CD4-positive, alpha-beta T cell treated with Interleukin-17A for 1 hour (primary cell): ENCODE data around the gene PATJ.
A peak's percentile ranks its signal among the peaks of the same experiment; 100 is the strongest.
"Not testable (repeated sequence)": the region's sequence is repeated elsewhere in the genome, so short reads cannot be mapped to it uniquely, and the experiment has no call there.

Source experiments
- DNase-seq: peaks from one replicate; pipeline ENCODE4 v3.0.0-alpha.2; 2020

PATJ gene

DNA sequence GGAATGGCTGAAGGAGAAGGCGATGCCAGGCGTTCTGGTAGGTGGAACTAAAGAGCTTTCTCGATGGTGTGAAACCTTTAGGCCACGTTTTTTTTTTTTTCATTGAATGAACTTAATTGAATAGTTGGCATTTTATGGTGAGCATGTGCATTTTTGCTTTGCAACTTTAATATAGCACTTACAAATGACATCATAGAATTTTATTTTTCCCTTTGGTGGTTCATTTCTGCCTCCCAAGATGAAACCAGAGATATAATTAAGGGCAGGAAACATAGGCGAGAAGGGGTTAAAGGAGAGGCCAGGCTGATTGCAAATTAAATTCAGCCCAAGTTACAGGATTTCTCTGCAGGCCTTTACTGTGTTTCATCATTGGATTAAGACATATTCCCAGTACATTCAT, 366.8 kb downstream of the PATJ start:
- DNase-seq, result no peak

DNA sequence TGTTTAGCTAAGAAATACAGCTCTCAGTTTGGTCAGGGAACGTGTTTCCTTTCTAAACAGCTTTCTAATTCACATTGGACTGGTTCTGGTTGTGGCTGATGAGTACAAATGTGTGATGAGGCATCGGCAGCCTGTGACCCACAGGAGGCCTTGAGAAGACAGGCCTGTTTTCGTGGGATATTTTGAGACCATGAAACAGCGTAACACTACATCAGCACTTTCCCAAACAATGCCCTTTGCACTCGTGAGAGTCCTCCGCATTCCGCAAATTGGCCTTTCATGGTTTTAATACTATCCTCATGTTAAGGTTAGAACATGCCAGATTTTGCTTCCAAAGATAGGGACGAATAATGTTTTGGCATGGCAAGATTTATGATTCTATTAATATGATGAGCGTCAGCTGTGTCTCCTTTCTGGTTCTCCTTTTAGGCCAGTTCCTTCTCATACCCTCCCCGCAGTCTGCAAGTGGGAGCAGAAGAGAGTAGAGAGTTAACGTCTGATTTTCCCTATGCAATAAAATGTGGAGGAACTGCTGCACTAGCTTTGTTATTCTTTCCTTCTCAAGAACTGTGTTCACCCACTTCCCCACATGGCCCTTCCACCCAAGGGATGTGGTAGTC, 368.0 kb downstream of the PATJ start:
- no peak for DNase-seq

DNA sequence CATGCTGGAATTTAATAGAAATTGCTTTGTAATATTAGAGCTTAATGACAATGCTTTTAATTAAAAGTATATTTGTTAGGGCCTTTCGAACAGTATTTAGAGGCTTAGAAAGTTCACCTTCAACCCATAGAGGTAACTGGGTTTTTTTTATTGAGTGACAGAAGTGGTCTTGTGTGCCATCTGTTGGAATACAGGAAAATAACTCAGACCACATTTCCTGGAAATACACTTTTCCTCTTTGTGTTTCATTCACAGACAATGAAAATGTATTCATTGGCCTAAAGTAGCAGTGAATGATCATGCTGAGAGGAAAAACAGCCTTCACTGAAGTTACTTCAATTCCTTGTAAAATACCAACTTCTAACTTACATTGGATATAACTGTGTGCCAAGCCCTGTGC, 368.8 kb downstream of the PATJ start:
- no peak for DNase-seq

DNA sequence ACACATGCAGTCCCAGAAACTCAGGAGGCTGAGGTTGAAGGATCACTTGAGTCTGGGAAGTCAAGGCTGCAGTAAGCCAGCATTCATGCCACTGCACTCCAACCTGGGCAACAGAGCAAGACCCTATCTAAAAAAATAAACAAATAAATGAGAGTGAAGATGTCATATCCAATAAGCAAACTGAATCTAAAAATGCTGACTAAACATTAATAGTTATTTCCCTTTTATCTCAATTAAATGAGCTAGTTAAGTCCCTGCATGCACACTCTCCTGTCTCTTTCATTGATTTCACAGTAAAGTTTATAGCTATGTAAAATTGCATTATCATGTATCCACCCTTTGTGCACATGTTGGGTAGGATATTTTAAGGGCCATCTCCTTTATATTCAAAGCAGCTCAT, 371.2 kb downstream of the PATJ start:
- no peak for DNase-seq

DNA sequence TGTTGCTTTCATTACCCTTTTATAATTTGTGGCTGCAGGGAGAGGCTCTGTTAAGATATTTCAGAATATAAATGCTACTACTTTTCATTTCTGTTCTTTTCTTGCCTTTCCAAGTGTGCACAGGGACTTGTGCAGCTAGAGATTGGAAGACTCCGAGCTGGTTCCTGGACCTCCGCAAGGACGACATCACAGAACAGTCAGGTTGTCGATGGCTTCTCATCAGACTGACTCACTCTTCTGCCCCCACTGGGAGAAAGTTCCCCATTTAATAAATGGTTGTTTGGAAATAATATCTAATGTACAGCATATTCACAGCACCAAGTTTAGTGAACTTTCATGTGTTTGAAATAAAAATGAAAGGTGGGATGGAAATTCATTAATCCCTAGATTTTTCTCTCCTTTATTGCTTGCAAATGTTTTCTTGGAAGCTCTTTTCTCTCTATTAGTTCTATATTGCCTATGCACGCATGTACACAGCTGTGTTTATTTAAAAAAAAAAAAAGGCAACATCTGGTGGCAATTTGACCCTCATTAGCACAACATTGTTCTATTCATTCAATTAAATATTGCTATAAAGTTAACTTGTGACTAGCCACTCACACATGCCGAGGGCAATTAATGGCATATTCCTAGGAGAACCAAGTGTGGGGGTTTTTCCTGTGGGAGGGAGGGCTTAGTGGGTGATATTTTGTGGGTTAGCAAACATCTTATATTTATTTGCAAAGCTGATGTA, 374.9 kb downstream of the PATJ start:
- DNase-seq, result no peak

DNA sequence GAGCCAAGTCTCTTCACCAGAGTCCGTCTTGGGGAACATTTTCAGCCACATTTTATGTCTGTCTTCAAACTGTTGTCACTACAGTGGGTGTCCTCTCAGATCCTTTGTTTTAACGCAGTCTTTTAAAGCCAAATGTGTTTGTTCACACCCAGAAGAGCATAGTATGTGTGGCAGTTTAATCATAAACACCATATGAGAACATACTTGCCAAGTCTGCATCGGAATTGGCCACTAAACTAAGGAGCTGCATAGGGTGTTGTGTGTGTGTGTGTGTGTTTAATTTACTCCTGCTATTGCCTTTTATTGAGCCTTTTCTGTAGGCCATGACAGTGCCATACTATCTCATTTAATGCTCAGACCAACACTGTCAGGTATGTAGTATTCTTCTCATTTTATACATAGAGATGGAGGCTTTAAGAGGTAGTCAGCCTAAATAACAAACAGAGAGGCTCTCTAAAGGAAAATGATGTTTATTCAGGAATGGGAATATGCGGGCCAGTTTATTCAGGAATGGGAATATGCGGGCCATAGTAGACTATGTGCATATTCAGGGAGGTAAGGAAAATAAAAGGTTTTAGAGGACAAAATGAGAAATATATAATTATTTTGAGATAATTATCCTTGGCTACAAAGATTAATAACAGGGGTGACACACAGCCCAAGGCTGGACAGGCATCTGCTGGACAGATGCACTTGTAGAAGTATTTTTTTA, 384.5 kb downstream of the PATJ start:
- no peak for DNase-seq

DNA sequence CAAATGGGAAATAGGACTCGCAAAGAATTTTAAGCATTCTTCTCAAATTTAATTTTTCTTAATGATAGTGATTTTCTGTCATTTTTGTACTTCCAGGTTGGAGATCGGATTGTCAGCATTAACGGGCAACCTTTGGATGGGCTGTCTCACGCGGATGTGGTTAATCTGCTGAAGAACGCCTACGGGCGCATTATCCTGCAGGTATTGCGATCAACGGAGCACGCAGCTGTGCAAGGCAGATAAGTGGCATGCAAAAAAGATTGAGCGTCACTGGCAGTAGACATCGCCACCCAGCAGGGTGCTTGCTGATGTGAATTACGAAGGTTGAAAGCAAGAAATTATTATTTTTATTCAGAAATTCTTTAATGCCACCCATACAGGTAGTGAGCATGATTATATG, 386.5 kb downstream of the PATJ start:
- no peak for DNase-seq

DNA sequence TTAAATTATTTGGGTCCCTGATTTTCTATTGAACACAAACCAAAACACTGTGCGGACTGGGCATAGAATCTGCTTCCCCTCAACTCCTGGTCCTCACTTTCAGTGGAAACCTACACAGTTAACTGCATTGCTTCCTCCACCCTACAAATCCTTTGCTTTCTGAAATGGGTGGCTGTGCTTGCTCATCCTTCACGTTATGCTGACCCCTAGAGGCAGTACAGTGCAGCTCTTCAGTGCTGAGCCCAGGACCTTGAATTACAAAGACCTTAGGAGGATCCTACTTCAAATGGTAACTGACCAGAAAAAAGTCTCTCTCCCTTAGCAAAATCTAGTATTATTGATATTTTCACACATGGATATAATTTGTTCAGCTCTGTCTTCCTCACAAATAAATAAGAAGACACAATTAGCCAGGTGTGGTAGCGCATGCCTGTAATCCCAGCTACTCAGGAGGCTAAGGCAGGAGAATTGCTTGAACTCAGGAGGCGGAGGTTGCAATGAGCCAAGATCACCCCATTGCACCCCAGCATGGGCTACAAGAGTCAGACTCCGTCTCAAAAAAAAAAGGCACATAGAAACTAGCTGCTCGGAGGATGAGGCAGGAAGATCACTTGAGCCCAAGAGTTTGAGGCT, 388.9 kb downstream of the PATJ start:
- no peak for DNase-seq

DNA sequence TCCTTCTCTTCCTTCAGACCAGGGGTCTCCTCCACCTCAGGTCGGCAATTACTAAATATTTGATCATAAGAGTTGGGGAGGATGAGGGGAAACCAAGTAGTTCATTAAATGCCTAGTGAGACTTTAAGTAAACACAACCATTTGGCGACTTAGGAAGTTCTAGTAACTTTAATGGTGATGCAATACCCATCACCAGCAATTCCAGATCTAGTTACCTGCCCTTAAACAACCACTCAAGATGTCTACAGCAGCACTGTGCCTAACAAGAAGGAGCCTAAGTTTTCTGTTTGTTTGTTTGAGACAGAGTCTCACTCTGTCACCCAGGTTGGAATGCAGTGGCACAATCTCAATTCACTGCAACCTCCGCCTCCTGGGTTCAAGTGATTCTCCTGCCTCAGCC, 395.7 kb downstream of the PATJ start:
- no peak for DNase-seq

DNA sequence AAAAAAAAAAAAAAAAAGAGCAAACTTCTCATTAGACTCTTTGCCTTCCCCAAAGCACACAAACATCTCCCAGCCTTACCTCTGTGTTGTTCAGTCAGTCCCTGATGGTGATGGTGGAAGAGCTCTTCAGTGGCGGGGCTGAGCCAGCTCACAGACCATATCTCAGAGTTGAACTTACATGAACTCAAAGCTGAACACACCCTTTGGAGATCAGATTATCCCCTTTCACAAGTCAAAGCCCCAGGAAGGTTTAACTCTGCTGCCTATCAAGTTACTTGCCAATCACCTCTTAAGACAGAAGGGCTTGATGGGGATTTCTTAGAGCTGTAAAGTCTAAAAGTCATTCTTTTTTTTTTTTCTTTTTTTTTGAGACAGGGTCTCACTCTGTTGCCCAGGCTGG, 397.1 kb downstream of the PATJ start:
- DNase-seq, result no peak

DNA sequence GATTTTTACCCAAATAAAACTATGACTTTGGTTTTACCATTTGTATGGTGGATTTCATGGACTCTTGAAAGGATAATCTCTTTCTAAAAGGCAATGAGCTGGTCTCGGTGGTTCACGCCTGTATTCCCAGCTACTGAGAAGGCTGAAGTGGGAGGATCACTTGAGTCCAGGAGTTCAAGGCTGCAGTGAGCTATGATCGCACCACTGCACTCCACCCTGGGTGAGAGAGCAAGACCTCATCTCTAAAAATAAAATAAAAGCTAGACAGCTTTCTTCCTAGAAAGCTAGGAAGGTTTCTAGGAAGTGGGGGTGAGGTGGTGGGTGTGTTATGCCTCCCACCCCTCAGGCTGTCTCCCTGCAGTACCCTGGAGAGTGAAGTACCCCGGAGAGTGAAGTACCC, 398.4 kb downstream of the PATJ start:
- no peak for DNase-seq

DNA sequence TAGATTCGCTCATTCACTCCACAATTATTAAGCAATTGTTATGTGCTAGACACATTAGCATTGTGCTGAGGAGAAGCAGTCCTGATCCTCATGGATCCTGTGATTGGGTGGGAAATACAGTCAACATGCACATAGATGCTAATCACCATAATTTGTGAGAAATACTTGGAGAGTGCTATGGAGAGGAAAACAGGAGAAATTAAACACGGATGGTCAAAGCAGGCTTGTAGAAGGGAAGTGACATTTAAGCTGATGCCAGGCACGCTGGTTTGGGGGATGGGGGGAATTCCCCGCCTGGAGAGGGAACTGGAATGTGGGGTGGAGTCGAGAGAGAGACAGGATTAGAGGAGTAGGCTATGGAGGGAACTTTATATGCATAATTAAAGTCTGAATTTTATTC, 400.2 kb downstream of the PATJ start:
- no peak for DNase-seq

DNA sequence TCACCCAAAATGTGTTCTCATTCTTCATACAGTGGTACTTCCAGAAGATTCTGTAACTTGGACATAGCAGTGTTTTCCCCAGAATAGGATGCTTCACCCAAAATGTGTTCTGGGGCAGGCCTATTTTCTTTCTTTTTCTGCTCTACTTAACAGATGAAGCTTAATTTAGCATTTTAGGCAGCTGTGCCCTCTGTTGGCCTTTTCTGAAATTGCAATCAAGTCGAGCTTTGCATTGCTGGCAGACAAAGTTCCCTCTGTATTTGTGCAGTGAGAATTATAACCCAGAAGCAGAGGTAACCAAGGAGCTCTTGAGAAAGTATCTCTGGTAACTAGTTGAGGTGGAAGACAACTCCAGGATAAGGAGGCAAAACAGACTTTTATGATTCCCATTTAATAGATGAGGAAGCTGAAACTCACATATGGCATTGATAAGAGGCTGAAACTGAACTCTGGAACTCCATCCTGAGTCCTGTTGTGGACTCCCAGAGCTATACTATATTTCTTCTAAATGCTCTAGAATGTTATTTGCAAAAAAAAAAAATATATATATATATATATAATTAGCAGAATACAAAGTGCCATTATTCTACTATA, 402.1 kb downstream of the PATJ start:
- peak; percentile 38 for DNase-seq

DNA sequence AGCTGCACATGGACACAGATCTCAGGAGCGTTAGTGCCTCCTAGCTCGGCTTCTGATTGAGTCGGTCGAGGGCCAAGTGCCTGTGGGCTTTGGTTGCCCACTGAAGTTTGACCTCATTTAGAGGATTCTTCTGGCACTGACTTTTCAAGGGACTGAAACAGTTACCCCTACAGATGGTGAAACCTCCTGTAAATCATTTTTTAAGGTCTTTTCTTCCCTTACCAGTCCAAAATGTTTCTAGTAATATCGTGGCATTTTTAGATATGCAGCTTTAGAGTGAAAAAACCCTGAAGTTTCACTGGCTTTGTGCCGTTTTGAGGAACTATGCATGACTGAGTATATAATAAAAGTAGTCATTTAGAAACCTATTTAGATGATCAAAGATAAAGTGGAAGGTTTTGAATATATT, 417.7 kb downstream of the PATJ start:
- no peak for DNase-seq

DNA sequence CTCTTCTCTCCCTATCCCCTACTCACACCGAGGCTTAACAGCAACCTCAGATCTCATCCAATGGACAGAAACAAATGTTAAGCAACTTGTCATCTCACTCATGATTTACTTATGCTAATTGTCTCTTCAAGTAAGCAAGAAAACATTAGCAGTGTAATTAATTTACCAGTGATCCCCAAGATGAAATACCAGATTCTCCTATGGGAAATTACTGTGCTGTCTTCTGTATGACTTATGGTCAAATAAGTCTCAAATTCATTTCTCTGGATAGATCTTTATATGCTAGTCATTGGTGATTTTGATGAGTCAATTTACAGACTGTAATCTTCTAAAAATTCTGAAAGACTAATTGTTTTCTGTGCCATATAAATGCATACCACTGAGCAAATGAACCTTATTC, 419.4 kb downstream of the PATJ start:
- DNase-seq, result no peak

DNA sequence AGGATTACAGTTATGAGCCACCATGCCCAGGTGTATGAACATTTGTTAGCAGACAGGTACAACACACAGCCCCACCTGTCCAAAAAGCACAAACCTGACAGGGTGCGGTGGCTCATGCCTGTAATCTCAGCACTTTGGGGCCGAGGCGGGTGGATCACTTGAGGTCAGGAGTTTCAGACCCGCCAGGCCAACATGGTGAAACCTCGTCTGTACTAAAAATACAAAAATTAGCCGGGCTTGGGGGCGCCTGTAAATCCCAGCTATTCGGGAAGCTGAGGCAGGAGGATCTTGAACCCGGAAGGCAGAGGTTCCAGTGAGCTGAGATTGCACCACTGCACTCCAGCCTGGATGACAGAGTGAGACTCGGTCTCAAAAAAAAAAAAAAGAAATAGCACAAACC, 428.1 kb downstream of the PATJ start:
- DNase-seq, result not testable (repeated sequence)

DNA sequence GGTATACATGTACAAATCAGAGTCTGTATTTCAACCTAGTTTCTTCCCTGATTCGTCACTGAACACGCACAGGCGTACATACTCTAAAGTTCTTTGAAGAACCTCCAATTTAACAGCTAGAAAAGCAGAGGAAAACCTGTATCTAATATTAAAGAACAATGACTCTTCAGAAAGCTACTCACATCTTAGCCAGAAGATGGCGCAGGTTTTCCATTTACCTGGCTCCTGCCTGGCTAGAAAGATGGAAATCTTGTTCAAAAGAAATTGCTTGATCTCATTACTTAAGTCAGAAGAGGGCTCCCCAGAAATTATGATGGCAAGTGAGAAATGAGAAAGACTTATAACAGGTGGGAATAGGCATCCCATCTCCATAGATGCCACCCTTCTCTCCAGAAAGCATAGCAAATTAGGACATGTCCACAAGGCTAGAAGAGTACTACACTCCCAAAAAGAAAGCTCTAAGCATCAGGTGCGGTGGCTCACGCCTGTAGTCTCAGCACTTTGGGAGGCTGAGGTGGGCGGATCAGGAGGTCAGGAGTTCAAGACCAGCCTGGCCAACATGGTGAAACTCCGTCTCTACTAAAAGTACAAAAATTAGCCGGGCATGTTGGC, 433.4 kb downstream of the PATJ start:
- peak; percentile 49 for DNase-seq

DNA sequence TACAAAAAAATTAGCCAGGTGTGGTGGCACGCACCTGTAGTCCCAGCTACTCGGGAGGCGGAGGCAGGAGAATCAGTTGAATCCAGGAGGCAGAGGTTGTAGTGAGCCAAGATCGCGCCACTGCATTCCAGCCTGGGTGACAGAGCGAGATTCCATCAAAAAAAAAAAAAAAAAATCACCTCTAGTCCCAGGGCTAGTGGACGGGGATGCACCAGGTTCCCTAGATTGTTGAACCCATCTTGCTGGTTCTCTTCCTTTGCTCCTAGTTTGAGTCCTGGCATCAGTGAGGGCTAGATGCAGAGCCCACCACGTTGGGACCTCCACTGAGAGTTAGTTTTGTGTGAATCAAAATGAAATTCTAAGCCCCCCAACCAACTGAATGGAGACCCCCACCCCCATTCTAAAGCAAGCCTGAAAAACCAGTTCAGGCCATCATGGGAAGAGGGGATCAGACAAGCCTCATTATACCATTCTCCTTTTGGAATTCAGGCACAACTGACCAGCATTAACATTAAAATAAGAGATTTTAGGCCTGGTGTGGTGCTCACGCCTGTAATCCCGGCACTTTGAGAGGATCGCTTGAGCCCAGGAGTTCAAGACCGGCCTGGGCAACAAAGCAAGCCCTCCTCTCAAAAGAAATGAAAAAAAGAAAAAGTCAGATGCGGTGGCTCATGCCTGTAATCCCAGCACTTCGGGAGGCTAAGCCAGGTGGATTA, 434.5 kb downstream of the PATJ start:
- no peak for DNase-seq

DNA sequence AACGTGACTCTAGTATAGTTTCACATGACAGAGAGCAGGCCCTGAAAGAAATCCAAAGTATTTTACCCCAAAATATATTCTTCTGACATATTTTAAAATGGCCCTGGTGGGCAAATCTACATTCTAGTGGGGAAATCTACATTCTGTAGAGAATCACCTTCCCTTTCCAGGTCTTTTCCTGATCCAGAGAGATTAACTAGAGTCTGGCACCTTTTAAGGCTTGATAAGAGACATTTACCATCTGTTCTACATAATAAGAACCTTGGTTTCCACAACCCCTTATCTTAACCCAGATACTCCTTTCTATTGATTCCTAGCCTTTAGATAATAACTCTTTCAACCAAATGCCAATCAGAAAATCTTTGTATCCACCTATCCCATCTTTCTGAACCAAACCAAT, 435.3 kb downstream of the PATJ start:
- DNase-seq, result no peak

DNA sequence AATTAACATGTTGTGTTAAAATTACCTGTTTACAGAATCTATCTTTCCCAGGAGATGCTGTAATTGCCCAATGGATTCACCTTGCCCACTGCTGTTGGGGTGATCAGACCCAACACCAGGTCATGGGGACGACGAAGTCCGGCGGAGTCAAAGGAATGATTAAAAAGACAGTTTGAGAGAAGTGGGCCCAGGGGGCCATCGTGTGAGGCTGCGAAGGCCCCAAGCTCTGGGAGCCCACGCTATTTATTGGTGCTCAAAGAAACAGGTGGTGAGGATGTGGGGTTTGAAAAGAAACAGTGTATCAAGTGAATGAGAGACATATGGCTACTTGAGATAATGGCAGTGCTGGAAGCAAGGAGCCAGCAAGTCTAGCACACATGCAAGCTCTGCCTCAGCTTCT, 436.1 kb downstream of the PATJ start:
- no peak for DNase-seq

DNA sequence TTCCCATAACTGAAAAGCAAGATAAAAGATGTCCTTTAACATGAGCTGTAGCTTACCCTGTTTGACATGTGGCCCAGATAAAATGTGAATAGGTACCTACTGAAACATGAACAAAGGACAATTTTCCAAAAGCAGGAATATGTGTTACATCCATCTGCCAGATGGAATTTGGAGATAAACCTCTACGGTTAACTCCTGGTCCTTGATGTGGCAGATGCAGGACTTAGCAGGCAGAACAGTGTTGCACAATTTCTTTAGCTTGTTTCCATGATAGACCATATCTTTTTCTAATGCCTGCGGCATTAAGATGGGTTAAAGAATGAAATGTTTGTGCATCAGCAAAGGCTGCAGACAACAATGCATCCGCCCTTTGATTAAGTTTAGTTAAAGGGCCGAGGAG, 437.8 kb downstream of the PATJ start:
- not testable (repeated sequence) for DNase-seq

DNA sequence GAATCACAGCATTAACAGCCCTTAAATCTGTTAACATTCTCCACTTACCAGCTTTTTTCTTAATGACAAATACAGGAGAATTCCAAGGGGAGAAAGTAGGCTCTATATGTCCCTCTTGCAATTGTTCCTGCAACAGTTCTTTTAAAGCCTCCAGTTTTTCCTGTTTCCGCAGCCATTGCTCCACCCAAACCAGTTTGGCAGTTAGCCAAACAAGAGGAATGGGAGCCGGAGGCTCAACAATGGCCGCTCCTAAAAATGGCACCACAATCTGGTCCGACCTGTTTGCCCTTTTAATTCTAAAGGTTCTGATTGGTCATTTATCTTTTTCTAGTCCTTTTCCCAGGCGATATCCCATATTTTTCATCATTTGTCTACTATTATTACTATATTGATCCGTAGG, 438.4 kb downstream of the PATJ start:
- no peak for DNase-seq
